GM19240 (cell line): Measurements from ENCODE around the gene ATP5F1B.
"Not testable (repeated sequence)": the region's sequence is repeated elsewhere in the genome, so short reads cannot be mapped to it uniquely, and the experiment has no call there.

Experiments
- DNase-seq: peaks from one replicate; pipeline ENCODE4 v3.0.0; 2011; ENCODE audit warnings: low spot score; ENCODE audit not compliant: insufficient read length

Gene ATP5F1B

DNA sequence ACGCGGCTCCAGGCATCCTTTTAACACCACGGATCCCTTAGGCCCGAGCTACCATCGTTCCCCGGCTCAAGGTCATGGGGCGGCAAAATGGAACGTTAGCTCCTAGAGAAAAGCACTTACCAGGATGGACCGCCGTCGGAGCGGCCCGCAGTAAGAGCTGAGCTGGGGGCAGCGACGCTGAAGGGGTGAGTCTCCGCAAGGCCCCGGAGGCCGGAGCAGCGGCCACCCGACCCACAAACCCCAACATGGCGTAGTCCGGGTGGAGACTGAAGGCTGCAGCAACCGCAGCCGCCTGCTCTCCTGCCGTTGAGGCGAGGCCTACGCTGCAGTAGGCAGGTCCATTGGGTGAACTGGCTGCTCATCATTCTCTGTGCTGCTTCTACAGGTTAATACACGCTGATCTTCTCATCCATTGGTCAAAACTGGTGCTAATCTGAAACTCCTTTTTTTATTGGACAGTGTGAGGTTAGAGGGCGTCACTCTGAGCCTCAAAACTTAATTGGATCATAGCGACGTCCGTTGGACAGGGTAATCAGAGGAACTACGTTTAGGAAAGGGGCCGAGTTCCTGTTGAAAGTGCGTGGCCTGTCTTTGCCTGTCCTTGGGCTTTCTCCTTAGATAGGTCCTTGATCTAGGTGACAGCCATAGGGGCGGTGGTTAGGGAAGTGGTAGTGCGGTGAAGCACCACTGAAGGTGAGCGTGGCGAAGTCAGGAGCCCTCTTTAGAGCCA lies at the start of gene ATP5F1B:
ATP5F1B (minus strand) TSS at position 268 of the 730 bp plus-strand sequence; CDS start at position 247, 21 bp downstream.
- DNase-seq: peak; percentile 91

DNA sequence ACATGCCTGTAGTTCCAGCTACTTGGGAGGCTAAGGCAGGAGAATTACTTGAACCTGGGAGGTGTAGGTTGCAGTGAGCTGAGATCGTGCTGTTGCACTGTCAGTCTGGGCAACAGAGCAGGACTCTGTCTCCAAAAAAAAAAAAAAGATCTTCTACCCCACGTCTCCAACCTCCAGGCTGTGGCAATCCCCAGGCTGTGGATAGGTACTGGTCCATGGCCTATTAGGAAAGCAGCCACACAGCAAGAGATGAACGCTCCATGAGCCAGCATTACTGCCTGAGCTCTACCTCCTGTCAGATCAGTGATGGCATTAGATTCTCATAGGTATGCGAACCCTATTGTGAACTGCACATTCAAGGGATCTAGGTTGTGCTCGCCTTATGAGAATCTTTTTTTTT lies 48.4 kb upstream of the ATP5F1B start:
- DNase-seq: no peak

DNA sequence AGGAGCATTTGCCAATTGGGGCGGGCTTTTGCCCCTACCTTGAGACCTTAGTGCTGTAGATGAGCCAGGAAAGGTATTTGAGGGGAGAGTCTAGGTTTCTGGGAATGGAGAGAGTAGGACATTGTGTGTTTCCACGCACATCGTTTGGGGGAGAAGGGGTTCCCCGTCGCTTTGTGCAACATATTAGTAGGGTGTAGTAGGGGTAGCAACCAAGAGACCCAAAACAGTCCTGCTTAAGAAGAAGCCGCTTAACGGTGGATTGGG lies 43.0 kb upstream of the ATP5F1B start:
- DNase-seq: peak; percentile 3

DNA sequence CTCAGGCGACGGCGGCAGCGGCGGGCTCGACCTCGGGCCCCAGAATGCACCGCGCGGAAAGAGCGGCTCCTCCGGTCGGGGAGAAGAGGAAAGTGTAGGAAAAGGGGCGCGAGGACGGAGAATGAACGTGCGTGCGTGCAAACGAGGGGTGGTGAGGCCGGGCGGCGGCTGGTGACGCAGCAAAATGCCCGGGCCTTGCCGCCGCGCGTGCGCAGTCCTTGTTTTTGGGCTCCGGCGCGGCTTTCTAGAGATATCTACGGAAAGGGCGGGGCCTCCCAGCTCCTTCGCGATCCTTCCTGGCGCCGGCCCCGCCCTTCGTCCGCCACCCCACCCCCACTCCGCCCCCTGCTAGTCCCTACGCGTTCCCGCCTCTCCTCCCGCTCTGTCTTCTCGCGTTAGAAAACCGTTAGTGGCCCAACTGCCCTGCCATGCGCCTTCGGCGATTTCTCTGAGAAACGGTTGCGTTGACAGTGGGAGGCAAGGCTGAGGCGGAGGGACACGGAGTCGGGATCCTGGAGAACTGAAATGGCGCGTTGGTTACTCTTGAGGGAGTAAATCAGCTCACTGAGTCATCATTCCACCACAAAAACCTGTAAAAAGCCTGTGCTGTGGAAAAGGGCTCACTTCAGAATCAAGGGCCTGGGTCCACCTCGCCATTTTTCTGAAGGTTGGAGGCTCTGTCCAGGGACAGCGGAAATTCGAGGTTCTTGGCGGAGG lies 42.5 kb upstream of the ATP5F1B start, which contains the start of gene PTGES3:
PTGES3 (minus strand) TSS at position 156 of the 717 bp plus-strand sequence. CDS start 285 bp downstream, outside the sequence.
- DNase-seq: peak; percentile 70

DNA sequence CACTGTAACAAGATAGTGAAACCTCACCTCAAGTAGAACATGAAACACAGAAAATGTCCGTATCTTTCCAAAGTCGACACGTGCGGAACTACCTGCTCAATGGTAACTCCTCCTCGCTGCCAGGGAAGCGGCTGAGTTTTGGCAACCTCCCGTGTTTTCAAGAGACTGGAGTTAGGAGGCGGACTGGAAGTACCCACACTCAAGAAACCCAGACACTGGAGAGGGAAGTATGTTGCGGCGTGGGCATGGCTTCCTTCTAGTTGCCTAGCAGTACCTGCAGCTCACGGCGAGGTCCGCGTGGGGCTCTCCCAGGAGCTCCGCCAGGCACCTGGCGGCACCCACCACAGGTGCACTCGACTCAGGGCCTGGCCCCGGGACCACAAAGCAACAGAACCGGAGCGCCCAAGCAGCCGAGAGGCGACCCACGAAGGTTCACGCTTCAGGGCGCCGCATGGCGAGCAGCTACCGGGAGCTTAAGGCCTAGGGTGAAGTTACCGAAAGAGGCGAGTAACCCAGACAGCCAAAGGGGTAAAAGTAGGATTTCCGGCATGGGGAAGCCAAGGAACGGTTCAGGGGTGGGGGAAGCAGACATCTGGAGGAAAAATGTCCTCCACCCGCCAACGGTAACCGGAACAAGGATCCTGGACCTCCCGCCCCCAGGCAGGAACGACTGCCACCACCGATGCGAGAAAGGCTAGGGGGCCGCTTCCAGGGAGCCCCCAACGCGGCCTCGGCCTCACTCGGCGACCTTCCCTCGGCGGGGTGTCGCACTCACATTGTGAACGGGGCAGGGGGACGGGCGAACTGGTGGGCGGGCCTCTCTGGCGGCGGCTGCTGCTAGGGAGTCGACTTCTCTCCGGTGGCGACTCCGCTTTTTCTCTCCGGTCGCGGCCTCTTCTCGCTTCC lies 41.7 kb upstream of the ATP5F1B start:
- DNase-seq: no peak

DNA sequence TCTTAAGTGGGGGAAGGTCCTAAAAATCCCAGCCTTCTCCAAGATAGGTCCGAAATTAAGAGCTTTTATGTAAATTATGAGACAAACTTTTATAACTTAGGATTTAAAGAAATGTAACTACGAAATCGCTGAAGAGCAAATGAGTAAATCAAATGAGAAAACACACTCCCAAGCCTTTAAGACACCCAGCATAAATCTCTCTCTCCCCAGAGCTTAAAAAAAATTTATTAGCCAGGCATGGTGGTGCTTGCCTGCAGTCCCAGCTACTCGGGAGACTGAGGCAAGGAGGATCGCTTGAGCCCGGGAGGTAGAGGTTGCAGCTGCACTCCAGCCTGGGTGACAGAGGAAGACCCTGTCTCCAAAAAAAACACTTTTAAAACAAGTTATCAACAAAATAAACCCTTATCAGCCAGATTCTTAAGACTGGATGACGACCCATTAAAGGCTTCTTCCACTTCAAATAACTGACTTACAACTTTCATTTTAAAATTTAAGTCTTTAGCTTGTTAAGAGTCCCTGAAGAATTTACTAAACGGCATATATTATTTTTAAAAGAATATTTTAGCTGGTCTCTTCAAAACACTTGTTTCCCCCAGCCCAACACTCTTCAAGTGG lies 39.1 kb upstream of the ATP5F1B start:
- no peak for DNase-seq

DNA sequence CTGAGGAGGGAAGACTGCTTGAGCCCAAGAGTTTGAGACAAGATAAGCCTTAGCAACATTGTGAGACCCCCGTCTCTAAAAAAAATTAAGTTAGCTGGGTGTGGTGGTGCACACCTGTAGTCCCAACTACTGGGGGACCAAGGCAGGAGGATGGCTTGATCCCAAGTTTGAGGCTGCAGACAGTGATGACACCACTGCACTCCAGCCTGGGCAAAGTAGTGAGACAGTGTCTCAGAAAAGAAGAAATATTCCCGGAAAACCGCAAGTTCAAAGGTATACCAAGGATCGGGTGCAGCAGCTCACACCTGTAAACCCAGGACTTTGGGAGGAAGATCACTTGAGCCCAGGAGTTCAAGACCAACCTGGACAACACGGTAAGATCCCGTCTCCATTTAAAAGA lies 36.5 kb upstream of the ATP5F1B start:
- DNase-seq: no peak

DNA sequence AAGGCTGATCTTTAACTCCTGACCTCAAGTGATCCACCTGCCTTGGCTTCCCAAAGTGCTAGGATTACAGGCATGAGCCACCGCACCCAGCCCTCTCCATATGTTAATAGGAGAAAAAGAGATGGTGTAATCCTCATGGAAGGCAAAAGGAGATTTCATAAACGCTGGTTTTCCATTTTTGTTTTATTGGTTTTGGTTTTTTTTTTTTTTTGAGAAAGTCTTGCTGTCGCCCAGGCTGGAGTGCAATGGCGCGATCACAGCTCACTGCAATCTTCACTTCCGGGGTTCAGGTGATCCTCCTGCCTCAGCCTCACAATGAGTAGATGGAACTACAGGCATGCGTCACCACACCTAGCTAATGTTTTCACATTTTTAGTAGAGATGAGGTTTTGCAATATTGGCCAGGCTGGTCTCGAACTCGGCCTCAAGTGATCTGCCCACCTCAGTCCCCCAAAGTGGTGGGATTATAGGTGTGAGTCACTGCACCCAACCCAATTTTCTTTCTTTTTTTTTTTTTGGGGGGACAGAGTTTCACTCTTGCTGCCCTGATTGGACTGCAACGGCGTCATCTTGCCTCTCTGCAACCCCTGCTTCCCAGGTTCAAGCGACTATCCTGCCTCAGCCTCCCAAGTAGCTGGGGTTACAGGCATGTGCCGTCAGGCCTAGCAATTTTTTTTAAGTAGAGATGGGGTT lies 34.2 kb upstream of the ATP5F1B start:
- DNase-seq: no peak

DNA sequence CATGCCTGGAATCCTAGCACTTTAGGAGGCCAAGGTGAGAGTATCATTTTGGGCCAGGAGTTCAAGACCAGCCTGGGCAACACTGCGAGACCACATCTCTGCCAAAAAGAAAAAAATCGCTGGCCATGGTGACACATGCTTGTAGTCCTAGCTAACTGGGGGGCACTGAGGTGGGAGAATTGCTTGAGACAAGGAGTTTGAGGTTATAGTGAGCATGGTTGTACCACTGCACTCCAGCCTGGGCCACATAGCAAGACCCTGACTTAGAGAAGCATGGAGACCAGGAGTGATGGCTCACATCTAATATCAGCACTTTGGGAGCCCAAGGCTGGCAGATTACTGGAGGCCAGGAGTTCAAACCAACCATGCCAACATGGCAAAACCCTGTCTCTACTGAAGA lies 33.1 kb upstream of the ATP5F1B start:
- no peak for DNase-seq

DNA sequence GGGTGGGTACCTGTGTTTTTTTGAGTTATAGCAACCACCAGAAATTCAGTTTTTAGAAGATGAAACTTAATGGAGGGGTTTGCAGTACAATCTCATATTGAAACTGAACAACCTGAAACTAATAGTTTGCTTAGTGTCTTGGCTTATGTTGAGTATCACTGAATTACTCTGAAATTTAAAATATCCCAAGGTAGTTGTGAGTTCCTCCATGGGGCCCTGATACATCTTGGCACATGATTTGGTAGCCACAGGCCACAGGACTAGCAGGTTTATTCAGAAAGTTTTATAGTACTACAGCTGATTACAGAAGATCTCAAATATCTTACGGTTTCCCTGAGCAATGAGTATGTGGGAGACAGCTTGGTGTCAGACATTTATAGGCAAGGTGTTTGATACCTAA lies 31.9 kb upstream of the ATP5F1B start:
- no peak for DNase-seq

DNA sequence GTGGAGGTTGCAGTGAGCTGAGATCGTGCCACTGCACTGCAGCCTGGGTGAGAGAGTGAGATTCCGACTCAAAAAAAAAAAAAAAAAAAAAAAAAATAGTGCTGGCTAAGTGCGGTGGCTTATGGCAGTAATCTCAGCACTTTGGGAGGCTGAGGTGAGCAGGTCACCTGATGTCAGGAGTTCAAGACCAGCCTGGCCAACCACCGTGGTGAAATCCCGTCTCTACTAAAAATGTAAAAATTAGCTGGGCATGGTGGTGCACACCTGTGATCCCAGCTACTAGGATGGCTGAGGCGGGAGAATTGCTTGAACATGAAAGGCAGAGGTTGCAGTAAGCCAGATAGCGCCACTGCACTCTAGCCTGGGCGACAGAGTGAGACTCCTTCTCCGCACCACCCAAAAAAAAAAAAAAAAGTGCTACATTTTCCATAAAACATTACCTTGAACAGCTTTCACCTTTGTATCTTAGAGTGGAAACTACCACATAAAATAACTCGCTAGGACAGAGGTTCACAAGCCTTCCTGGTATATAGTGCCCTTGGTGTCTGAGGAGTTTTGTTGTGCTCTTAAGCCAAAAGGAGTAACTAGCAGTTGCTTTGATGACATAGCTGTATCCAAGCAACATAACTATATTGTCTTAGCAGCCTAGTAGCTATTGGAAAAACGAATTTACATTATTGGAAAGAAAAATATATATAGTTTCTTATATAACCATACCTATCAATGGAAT lies 31.2 kb upstream of the ATP5F1B start:
- no peak for DNase-seq

DNA sequence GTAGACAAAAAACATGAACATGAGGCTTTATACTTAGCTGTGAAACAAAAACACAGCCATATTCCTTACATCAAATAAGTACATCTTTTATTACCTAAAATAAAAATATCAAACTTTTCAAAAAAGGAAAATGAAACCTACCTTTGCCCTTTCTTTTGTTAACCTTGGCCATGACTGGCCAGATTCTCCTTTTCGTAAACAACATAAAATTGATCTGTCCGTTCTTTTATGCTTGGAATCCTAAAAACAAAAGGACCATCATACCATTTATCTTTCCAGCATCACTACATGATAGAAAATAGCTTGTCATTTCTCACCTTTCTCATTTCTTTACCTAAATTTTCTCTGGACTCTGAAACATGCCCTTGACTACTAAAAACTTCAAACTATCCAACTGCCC lies 25.8 kb upstream of the ATP5F1B start:
- DNase-seq: no peak

DNA sequence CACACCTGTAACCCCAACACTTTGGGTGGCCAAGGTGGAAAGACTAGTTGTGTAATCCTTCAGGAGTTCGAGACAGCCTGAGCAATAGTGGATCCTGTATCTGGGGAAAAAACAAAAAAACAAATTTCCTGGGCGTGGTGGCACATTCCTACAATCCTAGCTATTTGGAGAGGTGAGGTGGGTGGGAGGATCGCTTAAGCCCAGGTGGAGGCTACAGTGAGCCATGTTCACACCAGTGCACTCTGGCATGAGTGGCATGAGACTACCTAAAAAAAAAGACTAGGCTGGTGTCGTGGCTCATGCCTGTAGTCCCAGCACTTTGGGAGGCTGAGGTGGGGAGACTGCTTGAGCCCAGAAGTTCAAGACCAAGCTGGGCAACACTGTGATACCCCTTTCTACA lies 25.1 kb upstream of the ATP5F1B start:
- DNase-seq: no peak

DNA sequence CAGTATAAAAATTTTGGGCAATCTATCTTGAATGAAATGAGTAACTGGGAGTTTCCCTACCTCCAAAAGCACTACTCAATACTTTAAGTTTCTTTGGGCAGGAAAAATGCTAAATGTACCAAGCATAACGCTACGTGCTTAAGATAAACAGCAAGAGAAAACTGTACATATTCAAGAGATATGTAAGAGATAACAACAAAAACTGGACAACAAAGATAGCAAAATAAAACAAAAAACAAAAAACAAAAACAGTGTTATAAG lies 22.3 kb upstream of the ATP5F1B start:
- DNase-seq: no peak

DNA sequence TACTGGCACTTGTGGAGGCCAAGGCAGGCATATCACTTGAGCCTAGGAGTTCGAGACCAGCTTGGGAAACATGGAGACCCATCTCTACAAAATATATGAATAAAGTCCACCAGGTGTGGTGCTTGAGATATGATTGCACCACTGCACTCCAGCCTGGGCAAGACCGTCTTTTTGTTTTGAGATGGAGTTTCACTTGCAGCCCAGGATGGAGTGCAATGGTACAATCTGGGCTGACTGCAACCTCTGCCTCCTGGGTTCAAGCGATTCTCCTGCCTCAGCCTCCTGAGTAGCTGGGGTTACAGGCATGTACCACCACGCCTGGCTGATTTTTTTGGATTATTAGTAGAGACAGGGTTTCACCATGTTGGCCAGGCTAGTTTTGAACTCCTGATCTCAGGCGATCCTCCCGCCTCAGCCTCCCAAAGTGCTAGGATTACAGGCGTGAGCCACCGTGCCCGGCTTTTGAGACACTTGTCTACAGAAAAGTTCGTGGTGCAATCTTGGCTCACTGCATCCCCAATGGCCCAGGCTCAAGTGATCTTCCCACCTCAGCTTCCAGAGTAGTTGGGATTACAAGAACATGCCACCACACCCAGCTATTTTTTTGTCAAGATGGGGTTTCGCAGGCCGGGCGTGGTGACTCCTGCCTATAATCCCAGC lies 16.3 kb upstream of the ATP5F1B start:
- no peak for DNase-seq

DNA sequence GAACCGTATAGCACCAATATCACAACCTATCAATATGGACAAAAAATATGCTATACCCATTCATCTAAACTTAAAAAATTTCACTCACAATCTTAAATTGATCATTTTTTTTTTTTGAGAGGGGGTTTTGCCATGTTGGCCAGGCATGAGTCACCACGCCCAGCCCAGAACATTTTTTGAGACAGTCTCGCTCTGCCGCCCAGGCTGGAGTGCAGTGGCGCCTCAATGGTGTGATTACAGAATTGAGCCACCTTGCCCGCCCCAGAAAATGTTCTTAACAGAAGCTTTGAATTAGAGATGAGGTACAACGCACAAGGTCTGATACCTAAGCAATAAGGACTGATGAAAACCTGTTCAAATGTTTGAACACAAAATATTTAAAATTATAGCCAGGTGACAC lies 15.8 kb upstream of the ATP5F1B start:
- DNase-seq: no peak

DNA sequence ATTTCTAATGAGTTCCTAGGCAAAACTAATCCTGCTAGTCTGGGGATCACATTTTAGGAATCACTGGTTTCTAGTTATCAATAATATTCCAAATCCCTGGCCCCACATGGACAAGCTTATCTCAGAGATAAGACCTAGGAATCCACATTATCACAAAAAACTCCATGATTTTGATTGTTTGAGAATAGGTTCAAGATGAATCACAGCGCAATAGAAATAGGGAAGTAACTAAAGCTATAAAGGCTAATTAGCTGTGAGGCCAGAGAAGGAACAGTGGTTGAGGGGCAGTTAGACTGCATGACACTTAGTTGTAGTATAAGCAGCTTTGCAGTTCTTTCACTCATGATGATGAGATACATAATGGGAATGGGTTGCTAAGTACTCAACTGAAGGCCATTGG lies 13.1 kb upstream of the ATP5F1B start:
- DNase-seq: no peak

DNA sequence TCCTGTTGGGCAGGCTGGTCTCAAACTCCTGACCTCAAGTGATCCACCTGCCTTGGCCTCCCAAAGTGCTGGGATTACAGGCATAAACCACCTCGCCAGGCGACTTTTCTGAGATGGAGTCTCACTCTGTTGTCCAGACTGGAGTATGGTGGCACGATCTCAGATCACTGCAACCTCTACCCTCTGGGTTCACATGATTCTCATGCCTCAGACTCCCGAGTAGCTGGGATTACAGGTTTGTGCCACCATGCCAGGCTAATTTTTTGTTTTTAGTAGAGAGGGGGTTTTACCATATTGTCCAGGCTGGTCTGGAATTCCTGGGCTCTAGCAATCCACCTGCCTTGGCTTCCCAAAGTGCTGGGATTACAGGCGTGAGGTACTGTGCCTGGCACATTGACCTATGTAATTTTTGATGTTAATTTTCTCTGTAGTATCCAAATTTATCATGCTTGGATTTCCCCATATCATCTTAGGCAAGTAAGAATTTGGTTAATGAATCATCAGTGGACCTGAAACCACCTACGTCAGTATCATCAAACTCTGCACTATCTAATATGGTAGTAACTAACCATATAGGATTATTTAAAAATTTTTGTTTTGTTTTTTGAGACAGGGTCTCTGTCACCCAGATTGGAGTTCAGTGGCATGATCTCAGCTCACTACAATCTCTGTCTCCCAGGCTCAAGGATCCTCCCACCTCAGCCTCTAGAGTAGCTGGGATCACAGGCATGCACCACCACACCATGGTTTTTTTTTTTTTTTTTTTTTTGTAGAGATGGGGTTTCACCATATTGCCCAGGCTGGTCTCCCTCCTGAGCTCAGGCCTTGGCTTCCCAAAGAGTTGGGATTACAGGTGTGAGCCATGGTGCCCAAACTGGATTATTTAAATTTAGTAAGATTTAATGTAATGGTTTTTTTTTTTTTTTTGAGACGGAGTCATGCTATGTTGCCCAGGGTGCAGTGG lies 11.9 kb upstream of the ATP5F1B start:
- no peak for DNase-seq

DNA sequence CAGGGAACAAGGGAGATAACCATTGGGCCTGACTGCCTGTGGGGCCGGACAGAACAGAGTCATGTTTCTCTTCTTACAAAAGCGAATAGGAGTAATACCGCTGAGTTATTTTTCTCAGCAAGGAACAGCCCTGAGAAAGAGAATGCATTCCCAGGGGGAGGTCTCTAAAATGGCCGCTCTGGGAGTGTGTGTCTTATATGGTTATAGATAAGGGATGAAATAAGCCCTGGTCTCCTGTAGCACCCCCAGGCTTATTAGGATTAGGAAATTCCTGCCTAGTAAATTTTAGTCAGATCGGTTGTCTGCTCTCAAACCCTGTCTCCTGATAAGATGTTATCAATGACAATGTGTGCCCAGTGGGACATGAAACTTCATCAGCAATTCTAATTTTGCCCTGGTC lies 8.0 kb upstream of the ATP5F1B start:
- not testable (repeated sequence) for DNase-seq
